Esophagus muscularis mucosa (tissue), 4 donors: ENCODE results near the gene ALOX15B. TPM values are rescaled to one million over a fixed set of nuclear protein-coding genes. Genes with fewer than 3 reads are reported as not detected.

Experiments used
- DNase-seq: peaks from one replicate; pipeline ENCODE4 v3.0.0-alpha.2; 2017; ENCODE audit errors: extremely low spot score
- H3K27ac ChIP-seq, 4 donors: fragments of 200-600 bp; sonication (generic); replicated peaks in 1 of 4; 1 replicate in 3 of 4; 2 replicates in 1 of 4; pipeline ENCODE4 v1.5.1; 2016 to 2019; ENCODE audit warnings: mild to moderate bottlenecking in 1 of 4
- H3K27me3 ChIP-seq, 4 donors: fragments of 200-600 bp; sonication (generic); one replicate each; pipeline versions ENCODE4 v1.5.1 to v1.6.0; 2016 to 2019
- H3K36me3 ChIP-seq, 4 donors: fragments of 200-600 bp; sonication (generic); one replicate each; pipeline ENCODE4 v1.5.1; 2016 to 2019
- H3K4me1 ChIP-seq, 4 donors: fragments of 200-600 bp; sonication (generic); one replicate each; pipeline ENCODE4 v1.5.1; 2016 to 2019
- H3K4me3 ChIP-seq, 4 donors: fragments of 200-600 bp; sonication (generic); 1 replicate in 2 of 4; 2 replicates in 2 of 4; pipeline ENCODE4 v1.5.1; 2016 to 2019; ENCODE audit warnings: mild to moderate bottlenecking in 4 of 4, moderate library complexity in 1 of 4
- H3K9me3 ChIP-seq, 4 donors: fragments of 200-600 bp; sonication (generic); 1 replicate in 3 of 4; 2 replicates in 1 of 4; pipeline ENCODE4 v1.5.1; 2016 to 2019
- EP300 ChIP-seq: sonication (generic); formaldehyde crosslinking; IDR thresholded peaks from one replicate; pipeline ENCODE4 v1.6.1; 2017; ENCODE audit warnings: antibody characterized with exemption
- POLR2A ChIP-seq: fragments of 450-650 bp; IDR thresholded peaks from one replicate; pipeline ENCODE4 v1.6.1; 2017; ENCODE audit warnings: antibody characterized with exemption, moderate library complexity, mild to moderate bottlenecking, low read depth
- POLR2AphosphoS5 ChIP-seq, 2 donors: sonication (generic); formaldehyde crosslinking; IDR thresholded peaks; one replicate each; pipeline ENCODE4 v1.6.1; 2017; ENCODE audit warnings: antibody characterized with exemption in 2 of 2
- WGBS: methylation state at CpG from one replicate; pipeline ENCODE4 v1.1.5; 2018; 5-methylcytosine and 5-hydroxymethylcytosine counted together
- intact Hi-C: fragments of 100-400 bp; cut with DNase I; formaldehyde crosslinking; loops from one replicate; pipeline ENCODE4 v1.15.1; 2023
- total RNA-seq, 4 donors: library from RNA; depleted of rRNA; stranded (reverse); fragments of >200 nt; gene quantifications; one replicate each; pipeline versions ENCODE4 v1.1.0 to v1.2.1, GENCODE V29; 2016
- TF ChIP-seq, protein P1 (sequence below), 3 experiments: fragments of 200-600 bp in 2 of 3; fragments of 450-650 bp in 1 of 3; sonication (generic) in 2 of 3; IDR thresholded peaks; one replicate each; pipeline ENCODE4 v1.5.1; 2017 to 2019; ENCODE audit warnings: antibody characterized with exemption in 3 of 3, mild to moderate bottlenecking in 2 of 3, moderate library complexity in 1 of 3

The ALOX15B gene
- total RNA-seq, 4 donors from 2014 or later, result 1.3 to 3.7 (median 2.0) TPM

GRCh38 chr17:8015957-8016631 lies 22.8 kb upstream of the ALOX15B start:
- DNase-seq, result no peak
- peaks cover 10 to 28% (median 22%) of the 10 kb centered on the region in 4 donors for H3K4me1 ChIP-seq
- peaks cover 0 to 56% (median 18%) of the 10 kb centered on the region in 4 donors for H3K27me3 ChIP-seq

DNA sequence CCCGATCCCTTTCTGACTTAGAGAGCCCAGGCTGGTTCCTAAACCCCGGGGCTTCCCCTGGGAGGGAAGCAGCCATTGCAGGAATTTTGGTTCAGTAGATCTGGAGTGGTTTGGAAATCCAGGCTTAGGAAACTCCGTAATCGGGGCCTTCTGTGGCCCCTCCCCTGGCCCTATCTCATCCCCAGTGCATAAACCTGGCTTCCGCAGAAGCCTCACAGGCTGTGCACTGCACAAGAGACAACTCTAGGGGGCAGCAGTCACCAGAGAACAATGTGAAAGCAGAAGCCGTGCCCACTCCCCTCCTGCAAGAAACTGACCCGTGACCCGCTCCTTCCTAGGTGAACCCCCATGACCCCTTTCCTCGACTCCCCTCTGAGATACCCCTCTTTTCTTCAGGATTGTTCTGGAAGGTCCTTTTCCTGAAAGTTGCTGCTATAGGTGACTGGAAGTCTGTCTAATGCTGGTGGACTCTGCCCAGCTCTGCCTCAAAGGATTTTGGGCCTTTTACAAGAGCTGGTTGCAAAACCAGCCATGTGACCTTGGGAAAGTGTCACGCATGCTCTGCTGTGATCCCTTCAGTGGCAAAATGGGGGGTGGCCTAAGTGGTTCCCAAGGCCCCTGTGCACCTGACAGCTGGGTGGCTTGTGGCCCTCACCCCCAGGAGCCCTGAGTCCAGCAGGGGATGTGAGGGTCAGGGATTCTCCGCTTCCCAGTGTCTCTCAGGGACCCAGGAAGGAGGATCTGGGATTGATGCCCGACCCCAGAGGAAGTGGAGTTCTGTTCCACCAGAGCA lies 22.0 kb upstream of the ALOX15B start:
- DNase-seq, result no peak
- Histone ChIP-seq H3K4me1 (peaks cover 10 to 28% (median 22%) of the 10 kb centered on the region in 4 donors), H3K27ac (no peak overlapping the region), H3K27me3 (peaks cover 0 to 56% (median 18%) of the 10 kb centered on the region in 4 donors), H3K36me3 (no peaks in the 10 kb centered on the region), H3K9me3 (no peaks in the 10 kb centered on the region), H3K4me3 (peak overlapping the region; percentile 38 to 53 (median 42))
- 40% methylated on average over 11 of the region's 12 CpGs for WGBS
- TF ChIP-seq POLR2A (no peak), EP300 (no peak), POLR2AphosphoS5 (IDR thresholded peaks at IDR 0.05) (peak in 1 of 2 donors; percentile 6)
- TF ChIP-seq, protein P1, sequence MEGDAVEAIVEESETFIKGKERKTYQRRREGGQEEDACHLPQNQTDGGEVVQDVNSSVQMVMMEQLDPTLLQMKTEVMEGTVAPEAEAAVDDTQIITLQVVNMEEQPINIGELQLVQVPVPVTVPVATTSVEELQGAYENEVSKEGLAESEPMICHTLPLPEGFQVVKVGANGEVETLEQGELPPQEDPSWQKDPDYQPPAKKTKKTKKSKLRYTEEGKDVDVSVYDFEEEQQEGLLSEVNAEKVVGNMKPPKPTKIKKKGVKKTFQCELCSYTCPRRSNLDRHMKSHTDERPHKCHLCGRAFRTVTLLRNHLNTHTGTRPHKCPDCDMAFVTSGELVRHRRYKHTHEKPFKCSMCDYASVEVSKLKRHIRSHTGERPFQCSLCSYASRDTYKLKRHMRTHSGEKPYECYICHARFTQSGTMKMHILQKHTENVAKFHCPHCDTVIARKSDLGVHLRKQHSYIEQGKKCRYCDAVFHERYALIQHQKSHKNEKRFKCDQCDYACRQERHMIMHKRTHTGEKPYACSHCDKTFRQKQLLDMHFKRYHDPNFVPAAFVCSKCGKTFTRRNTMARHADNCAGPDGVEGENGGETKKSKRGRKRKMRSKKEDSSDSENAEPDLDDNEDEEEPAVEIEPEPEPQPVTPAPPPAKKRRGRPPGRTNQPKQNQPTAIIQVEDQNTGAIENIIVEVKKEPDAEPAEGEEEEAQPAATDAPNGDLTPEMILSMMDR (IDR thresholded peaks at IDR 0.05), result peak; percentile 38 to 56 (median 43)
- intact Hi-C loops, result no loop called here

More at GRCh38 chr17:8015957-8016631, 22.8 kb upstream of the ALOX15B start:
- no peak overlapping the region for H3K27ac ChIP-seq
- peak overlapping the region; percentile 38 to 53 (median 42) for H3K4me3 ChIP-seq
- no peak for TF ChIP-seq EP300
- no CpG with 5 or more reads among the region's 46 CpGs for WGBS
- no peaks in the 10 kb centered on the region for H3K36me3 ChIP-seq
- no peaks in the 10 kb centered on the region for H3K9me3 ChIP-seq
- intact Hi-C loops, result no loop called here

DNA sequence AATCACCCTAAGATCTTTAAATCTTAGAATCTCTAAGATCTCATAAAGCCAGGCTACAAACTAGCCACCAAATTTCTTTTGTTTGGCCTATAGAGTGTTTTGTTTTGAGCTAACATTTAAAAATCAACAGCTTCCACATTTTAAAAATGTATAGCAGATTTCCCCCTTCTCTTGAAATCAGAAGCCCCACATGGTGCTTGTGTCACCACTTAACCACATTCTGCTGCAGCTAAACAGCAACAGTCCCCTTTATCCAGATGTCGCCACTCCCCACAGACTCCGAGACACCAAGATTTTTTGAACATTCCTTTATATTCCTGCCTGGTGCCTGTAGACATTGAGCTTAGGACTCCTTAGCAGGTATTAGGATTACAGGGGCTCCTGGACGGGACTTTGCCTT lies 20.4 kb upstream of the ALOX15B start:
- intact Hi-C loops, result no loop called here
- H3K9me3 ChIP-seq, result no peaks in the 10 kb centered on the region
- DNase-seq, result no peak
- no peak for TF ChIP-seq POLR2AphosphoS5 (IDR thresholded peaks at IDR 0.05)
- no peak for TF ChIP-seq POLR2A
- no peaks in the 10 kb centered on the region for H3K36me3 ChIP-seq
- WGBS, result 76% methylated on average over 3 of the region's 3 CpGs
- H3K4me1 ChIP-seq, result peaks cover 10 to 28% (median 22%) of the 10 kb centered on the region in 4 donors
- H3K27ac ChIP-seq, result no peak overlapping the region
- H3K27me3 ChIP-seq, result peaks cover 0 to 46% (median 18%) of the 10 kb centered on the region in 4 donors
- no peak overlapping the region for H3K4me3 ChIP-seq

GRCh38 chr17:8019166-8019565 lies 19.7 kb upstream of the ALOX15B start:
- H3K9me3 ChIP-seq, result no peaks in the 10 kb centered on the region
- TF ChIP-seq EP300 (no peak), POLR2AphosphoS5 (IDR thresholded peaks at IDR 0.05) (no peak)
- TF ChIP-seq, protein P1 (IDR thresholded peaks at IDR 0.05), result no peak
- 74% methylated on average over 5 of the region's 5 CpGs for WGBS
- peaks cover 10 to 28% (median 22%) of the 10 kb centered on the region in 4 donors for H3K4me1 ChIP-seq
- intact Hi-C loops, result no loop called here
- no peak overlapping the region for H3K27ac ChIP-seq
- no peak overlapping the region for H3K4me3 ChIP-seq
- DNase-seq, result no peak
- H3K27me3 ChIP-seq, result peaks cover 0 to 39% (median 18%) of the 10 kb centered on the region in 4 donors
- no peaks in the 10 kb centered on the region for H3K36me3 ChIP-seq

GRCh38 chr17:8019665-8020650 lies 18.9 kb upstream of the ALOX15B start:
- intact Hi-C loops, result no loop called here
- DNase-seq, result no peak
- H3K27ac ChIP-seq, result no peak overlapping the region

More at GRCh38 chr17:8019665-8020650, 18.9 kb upstream of the ALOX15B start:
- peaks cover 10 to 28% (median 22%) of the 10 kb centered on the region in 4 donors for H3K4me1 ChIP-seq
- WGBS, result 74% methylated on average over 13 of the region's 16 CpGs
- TF ChIP-seq, protein P1 (IDR thresholded peaks at IDR 0.05), result no peak
- TF ChIP-seq EP300 (no peak), POLR2A (no peak), POLR2AphosphoS5 (IDR thresholded peaks at IDR 0.05) (no peak)
- H3K27me3 ChIP-seq, result peaks cover 0 to 31% (median 18%) of the 10 kb centered on the region in 4 donors
- no peaks in the 10 kb centered on the region for H3K9me3 ChIP-seq
- no peak overlapping the region for H3K4me3 ChIP-seq
- H3K36me3 ChIP-seq, result no peaks in the 10 kb centered on the region
